ENCODE results near the gene ELP4.
"Not testable (repeated sequence)": the region's sequence is repeated elsewhere in the genome, so short reads cannot be mapped to it uniquely, and the experiment has no call there.

Gene ELP4

DNA sequence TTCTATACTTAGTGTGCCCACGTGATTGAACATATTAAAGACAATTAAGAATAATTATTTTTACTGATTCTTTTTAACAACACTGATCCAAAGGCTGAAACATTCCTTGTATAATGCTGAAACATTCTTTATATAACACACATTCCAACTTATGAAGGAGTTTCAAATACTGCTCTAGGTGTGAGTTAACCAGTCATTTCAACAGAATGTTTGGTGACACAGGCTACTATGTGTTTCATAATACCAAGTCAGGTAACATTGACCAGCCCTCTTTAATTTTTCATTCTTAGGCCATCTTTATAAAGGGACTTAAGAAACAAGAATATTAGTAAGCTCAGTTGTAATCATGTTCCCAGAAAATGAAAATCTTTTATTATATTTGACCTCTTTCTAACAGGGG is 136.6 kb downstream of the ELP4 start:
- DNase-seq (ENCODE audit: low spot score), result no peak

DNA sequence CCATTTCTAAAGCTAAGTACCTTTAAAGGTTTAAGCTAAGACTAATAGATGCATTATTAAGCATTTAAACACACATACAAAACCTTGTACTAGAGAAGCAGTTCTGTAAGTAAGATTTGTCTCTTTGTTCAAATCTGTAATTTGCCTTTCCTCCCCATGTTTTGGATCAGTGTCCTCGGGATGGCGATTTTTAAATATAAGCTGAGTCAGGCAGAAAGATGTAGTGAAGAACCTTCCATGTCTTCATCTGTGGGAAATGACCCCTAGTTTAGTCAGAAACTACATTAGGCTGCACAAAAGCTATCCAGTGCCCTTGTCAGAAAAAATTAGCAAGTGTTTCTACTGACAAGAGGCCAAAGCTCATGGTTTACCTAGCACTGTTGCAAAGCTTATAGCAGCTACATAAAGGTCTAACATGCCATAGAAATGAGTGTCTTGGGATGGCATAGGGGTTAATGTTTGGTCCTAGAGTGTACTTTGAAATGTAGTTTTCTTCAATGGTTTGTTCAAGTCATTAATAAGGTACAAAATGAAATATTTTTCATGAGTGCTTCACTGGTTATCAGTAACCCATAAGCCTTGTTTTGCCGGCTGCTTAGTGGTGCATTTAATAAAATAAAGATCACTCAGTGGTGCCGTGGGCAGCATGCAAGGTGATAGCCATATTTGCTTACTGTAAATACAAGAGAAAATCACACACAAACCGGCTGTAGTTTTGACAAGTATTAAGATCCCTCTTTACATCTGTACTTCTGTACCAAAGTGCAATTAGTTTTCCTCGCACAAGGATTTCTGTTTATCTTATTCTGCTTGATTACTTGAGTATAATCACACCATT is 139.8 kb downstream of the ELP4 start:
- no peak for DNase-seq (ENCODE audit: low spot score)

DNA sequence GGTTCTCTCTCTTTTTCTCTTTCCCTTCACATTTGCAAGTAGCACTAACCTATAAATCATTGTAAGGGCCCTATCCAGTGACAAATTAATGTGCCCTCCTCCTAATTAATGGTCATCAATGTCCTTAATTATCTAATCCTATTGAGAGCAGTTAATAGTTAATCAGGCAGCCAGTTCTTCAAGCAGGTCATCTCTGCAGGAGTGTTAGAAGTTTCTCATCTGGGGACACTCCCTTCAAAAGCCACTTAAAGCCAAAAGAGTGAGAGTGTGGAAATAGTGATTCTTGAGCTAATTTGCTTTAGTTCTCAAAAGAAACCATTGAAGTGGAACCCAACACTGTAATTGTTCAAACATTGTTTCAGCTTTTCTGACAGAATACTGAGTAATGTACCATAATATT is 141.6 kb downstream of the ELP4 start:
- DNase-seq (ENCODE audit: low spot score), result no peak

DNA sequence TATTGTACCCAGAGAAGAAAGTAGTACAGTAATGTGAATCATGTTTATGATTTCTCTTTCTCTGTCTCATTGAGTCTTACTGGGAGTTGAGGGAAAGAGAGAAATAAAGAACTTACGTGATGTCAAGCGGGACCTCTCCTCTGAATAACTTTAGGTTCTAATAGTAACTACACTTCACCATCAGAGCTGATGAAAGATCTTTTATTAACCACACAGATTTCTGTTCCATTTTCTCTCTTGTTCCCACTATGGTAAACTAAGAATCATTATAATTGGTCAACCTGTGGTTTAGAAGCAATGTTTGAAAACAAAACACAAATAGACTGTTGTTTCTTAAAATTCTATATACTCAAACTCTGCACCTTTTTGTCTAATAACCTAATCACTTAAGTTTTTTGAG is 142.3 kb downstream of the ELP4 start:
- DNase-seq (ENCODE audit: low spot score), result no peak

GRCh38 chr11:31652528-31652927 is 143.0 kb downstream of the ELP4 start:
- no peak for DNase-seq (ENCODE audit: low spot score)

GRCh38 chr11:31655483-31655882 is 145.9 kb downstream of the ELP4 start:
- peak; percentile 44 for DNase-seq (ENCODE audit: low spot score)

GRCh38 chr11:31656051-31656450 is 146.5 kb downstream of the ELP4 start:
- DNase-seq (ENCODE audit: low spot score), result no peak

DNA sequence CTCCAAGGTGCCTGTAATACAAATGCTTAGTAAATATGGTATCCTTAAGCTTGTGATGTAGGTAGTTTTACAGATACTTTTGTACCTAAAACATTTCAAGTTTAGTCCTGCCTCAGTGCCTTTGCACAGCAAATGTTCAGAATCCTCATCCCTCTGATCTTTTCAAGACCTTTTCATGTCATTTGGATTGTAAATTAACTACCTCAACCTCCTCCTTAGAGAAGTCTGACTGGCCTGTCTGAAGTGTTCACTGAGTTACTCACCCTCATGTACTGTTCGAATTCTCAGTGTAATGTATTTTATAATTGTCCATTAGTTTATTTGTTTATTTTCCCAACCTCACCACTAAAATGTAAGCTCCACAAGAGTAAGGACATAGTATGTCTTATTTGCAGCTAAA is 147.5 kb downstream of the ELP4 start:
- no peak for DNase-seq (ENCODE audit: low spot score)

DNA sequence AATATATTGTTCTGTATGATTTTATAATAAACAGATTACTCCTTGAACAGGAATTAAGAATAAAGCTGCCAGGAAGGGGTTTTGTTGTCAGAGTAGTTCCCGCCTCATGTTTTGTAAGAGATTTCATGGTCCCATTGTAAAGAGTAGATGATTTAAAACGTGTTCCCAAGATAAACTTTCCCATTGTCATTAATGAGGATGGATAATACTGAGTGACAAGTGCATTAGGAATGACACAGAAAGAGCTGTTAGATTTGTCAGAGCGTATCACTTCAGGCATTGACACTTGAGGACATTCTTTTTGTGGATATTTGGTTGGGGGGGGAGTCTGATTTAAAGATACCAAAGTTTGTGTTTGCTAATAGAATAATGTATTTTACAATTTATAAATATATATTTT is 154.6 kb downstream of the ELP4 start:
- DNase-seq (ENCODE audit: low spot score), result no peak

GRCh38 chr11:31664954-31665353 is 155.4 kb downstream of the ELP4 start:
- DNase-seq (ENCODE audit: low spot score), result no peak

- no peak for DNase-seq (ENCODE audit: low spot score)
Measured at GRCh38 chr11:31671681-31672080, 162.1 kb downstream of the ELP4 start.

- not testable (repeated sequence) for DNase-seq (ENCODE audit: low spot score)
Measured at GRCh38 chr11:31673108-31673507, 163.5 kb downstream of the ELP4 start.

DNA sequence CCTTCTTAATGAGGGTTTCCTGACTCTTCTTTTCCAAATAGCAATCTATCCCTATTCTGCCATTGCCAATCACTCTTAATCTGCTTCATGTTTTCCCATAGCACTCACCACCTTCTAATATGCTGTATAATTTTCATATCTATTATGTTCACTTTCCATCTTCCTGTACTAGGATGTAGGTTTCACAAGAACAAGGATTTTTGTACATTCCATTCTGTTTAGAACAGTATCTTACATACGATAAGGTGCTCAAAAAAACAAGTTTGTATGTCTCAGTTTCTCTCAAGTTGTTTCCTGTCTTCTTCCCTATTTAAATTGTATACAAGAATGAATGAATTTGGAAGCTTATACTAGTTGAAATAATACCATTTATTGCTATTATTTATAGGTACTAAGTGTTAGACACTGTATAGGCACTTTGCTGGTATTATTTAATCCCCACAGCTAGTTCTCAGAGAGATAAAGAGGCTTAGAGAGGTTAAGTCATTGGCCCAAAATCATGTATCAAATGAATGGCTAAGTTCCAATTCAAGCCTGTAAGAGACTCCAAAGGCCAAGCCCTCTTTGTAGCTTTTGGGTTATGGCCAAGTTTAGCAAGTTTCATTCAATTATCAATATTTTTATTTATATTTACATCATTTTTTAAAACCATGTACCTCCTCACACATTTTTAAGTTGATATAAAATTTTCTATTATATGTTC is 166.9 kb downstream of the ELP4 start:
- no peak for DNase-seq (ENCODE audit: low spot score)

GRCh38 chr11:31680770-31681169 is 171.2 kb downstream of the ELP4 start:
- DNase-seq (ENCODE audit: low spot score), result no peak

DNA sequence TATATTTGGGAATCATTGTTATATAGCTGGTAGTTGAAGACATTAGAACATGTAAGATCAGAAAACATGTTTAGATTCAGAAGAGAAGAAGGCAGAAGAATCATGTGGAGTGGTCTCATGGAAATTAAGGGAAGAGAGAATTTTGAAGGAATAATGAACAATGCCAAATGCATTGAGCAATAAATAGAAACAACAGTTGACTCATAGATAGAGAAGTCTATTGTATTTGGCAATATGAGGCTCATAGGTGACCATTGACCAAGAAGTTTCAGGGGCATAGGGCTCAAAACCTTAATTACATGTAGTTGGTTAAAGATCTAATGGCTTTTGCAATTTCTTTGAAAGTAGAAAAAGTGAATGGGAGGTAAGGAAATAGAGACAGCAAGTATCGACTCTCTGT is 177.7 kb downstream of the ELP4 start:
- DNase-seq (ENCODE audit: low spot score), result no peak

GRCh38 chr11:31687861-31688260 is 178.3 kb downstream of the ELP4 start:
- DNase-seq (ENCODE audit: low spot score), result no peak

- DNase-seq (ENCODE audit: low spot score), result no peak
Measured at GRCh38 chr11:31689559-31689958, 180.0 kb downstream of the ELP4 start.

DNA sequence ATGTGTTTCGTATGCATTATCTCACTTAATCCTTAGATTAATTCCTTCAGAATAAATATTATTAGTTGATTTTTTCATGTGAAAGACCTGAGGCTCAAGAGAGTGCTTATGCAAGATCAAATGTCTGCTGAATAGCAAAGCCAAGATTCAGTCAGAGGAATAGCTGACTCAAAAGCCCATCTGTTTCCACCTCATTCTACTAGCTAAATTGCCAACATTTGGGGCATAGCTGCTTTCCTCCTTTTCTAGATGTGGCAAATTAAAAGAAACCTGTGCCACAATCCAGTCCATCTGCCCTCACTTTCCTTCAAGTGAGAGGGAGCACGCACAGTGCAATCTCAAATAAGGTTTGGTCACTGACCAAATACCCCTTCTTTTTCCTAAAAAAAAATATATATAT is 180.5 kb downstream of the ELP4 start:
- DNase-seq (ENCODE audit: low spot score), result no peak

DNA sequence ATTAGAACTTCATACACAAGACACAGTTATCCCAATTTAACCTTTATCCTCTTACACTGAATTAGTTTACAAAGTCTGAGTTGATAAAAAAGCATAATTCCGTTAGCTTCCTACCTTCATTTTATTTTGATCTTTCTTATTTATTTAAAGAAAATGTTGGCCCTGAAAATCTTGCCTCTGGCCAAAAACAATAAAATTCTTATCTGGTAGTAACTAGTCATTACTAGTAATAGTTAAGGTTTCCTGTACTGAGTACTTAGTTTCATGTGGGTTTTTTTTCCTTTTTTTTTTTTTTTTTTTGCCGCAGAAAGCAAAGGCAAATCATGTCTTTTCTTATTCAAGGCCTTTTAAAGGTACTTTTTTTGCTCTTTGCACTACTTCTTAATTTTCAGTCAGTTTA is 180.9 kb downstream of the ELP4 start:
- no peak for DNase-seq (ENCODE audit: low spot score)

DNA sequence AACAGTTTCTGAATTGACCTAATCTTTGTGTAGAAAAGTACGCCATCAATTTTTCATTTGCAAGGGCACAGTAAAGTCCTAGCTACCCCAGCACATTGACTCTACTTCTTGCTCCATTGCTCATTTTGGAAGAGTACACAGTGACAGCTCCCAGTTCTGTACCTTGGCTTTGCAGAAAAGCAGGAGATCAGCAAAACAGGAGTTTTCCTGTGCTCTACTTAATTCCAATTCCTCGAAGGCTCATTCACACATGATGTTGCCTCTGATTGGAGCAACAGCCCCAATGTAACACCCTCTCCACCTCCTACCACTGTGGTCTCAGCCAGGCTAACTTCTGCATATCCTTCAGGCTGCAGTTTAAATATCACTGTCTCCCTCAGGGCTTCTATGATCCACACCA is 182.9 kb downstream of the ELP4 start:
- DNase-seq (ENCODE audit: low spot score), result no peak

- DNase-seq (ENCODE audit: low spot score), result not testable (repeated sequence)
Measured at GRCh38 chr11:31697049-31697448, 187.5 kb downstream of the ELP4 start.

DNA sequence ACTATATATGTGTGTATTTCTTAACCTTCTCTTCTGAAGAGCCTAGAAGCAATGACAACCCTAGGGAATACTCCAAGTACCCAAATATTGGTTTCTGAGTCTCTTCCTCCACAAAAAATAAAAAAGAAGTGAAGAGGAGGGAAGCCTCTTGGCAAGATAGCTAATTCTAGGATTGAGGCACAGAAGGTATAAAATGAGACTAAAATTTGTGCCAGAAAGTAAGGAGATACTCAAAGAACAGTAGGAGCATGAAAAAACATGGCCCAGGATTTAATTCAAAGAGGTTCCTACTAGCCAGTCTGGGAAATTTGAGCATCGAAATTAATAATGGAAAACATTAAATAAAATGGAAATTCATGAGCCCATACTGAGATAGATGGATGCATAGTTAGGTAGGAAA is 189.5 kb downstream of the ELP4 start:
- DNase-seq (ENCODE audit: low spot score), result no peak

- DNase-seq (ENCODE audit: low spot score), result no peak
Measured at GRCh38 chr11:31702966-31703365, 193.4 kb downstream of the ELP4 start.

DNA sequence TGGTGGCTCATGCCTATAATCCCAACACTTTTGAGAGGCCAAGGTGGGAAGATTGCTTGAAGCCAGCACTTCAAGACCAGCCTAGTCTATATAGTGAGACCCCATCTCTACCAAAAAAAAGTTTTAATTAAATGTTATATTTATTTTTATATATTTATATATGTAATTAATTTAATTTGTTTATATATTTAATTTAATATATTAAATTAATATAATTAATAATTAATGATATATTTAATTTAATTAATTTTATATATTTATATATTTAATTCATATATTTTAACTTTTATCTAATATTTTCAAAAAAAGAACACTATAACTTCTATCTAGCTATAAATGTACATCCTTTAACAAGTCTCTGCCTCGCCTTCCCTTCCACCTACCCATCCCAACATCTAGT is 196.8 kb downstream of the ELP4 start:
- DNase-seq (ENCODE audit: low spot score), result no peak

Measured in LoVo (cell line).